K562 (cell line): ENCODE measurements around the gene PCDH1. TPM values are rescaled to one million over a fixed set of nuclear protein-coding genes. Genes with fewer than 3 reads are reported as not detected.

Experiments
- ATF1 ChIP-seq, 2 experiments: fragments of 450-650 bp in 1 of 2; IDR thresholded peaks; 2 replicates each; pipeline ENCODE4 v1.6.1; 2016; ENCODE audit warnings: missing compliant biosample characterization in 1 of 2, missing genetic modification characterization in 1 of 2
- BRF1 ChIP-seq: IDR thresholded peaks from 3 replicates; pipeline ENCODE4 v1.6.1; 2011; ENCODE audit warnings: borderline replicate concordance, mild to moderate bottlenecking; ENCODE audit not compliant: insufficient read length; ENCODE audit errors: extremely low read depth
- CREM ChIP-seq: IDR thresholded peaks from 2 replicates; pipeline ENCODE4 v1.6.1; 2014; ENCODE audit warnings: antibody characterized with exemption, low read depth
- E4F1 ChIP-seq: fragments of 250-450 bp; sonication (Bioruptor Pico); IDR thresholded peaks from 2 replicates; pipeline ENCODE4 v1.5.0; 2021; ENCODE audit warnings: mild to moderate bottlenecking, borderline replicate concordance
- FOXP4 ChIP-seq: sonication (generic); formaldehyde crosslinking; IDR thresholded peaks from 2 replicates; pipeline ENCODE4 v1.8.0; 2022; ENCODE audit warnings: mild to moderate bottlenecking, missing genetic modification reagents, borderline replicate concordance
- HLTF ChIP-seq: fragments of 450-650 bp; IDR thresholded peaks from 2 replicates; pipeline ENCODE4 v1.6.1; 2016
- KAT7 ChIP-seq: sonication (generic); formaldehyde crosslinking; IDR thresholded peaks from 2 replicates; pipeline ENCODE4 v1.8.0; 2022; ENCODE audit warnings: missing genetic modification reagents, mild to moderate bottlenecking, borderline replicate concordance
- KDM4B ChIP-seq, 2 experiments: fragments of 450-650 bp in 1 of 2; sonication (generic) in 1 of 2; IDR thresholded peaks; 2 replicates each; pipeline ENCODE4 v1.6.1; 2016 to 2017; ENCODE audit warnings: borderline replicate concordance in 2 of 2, antibody characterized with exemption in 1 of 2, low read depth in 1 of 2, mild to moderate bottlenecking in 1 of 2
- KLF16 ChIP-seq: IDR thresholded peaks from 2 replicates; pipeline ENCODE4 v1.6.1; 2016; ENCODE audit warnings: antibody characterized with exemption
- KLF6 ChIP-seq: fragments of 250-450 bp; sonication (Bioruptor Pico); IDR thresholded peaks from 2 replicates; pipeline ENCODE4 v1.4.0; 2020; ENCODE audit warnings: mild to moderate bottlenecking, moderate library complexity, borderline replicate concordance
- MEIS2 ChIP-seq: fragments of 450-650 bp; IDR thresholded peaks from 2 replicates; pipeline ENCODE4 v1.6.1; 2014; ENCODE audit warnings: mild to moderate bottlenecking; ENCODE audit not compliant: partially characterized antibody
- NFATC3 ChIP-seq: fragments of 450-650 bp; IDR thresholded peaks from 2 replicates; pipeline ENCODE4 v1.6.1; 2017; ENCODE audit warnings: mild to moderate bottlenecking
- NUFIP1 ChIP-seq: fragments of 450-650 bp; IDR thresholded peaks from 2 replicates; pipeline ENCODE4 v1.6.1; 2018; ENCODE audit not compliant: partially characterized antibody
- SRSF3 ChIP-seq: fragments of 200-400 bp; formaldehyde crosslinking; IDR thresholded peaks from 2 replicates; pipeline ENCODE4 v1.6.1; 2016; ENCODE audit warnings: mild to moderate bottlenecking, low read length, moderate library complexity; ENCODE audit not compliant: insufficient read depth
- TEAD4 ChIP-seq, 2 experiments: sonication (generic) in 1 of 2; formaldehyde crosslinking in 1 of 2; IDR thresholded peaks; 2 replicates each; pipeline versions ENCODE4 v1.6.1 to v1.8.0; 2012 to 2022; ENCODE audit warnings: borderline replicate concordance in 1 of 2, inconsistent platforms in 1 of 2, low read length in 1 of 2, mild to moderate bottlenecking in 1 of 2, missing genetic modification reagents in 1 of 2
- ZBTB7A ChIP-seq: IDR thresholded peaks from 2 replicates; pipeline ENCODE4 v1.6.1; 2011; ENCODE audit warnings: low read depth, mild to moderate bottlenecking, low read length, moderate library complexity, borderline replicate concordance; ENCODE audit not compliant: control insufficient read depth
- ZNF143 ChIP-seq: sonication (generic); formaldehyde crosslinking; IDR thresholded peaks from 2 replicates; pipeline ENCODE4 v1.9.0; 2022; ENCODE audit warnings: mild to moderate bottlenecking, missing genetic modification reagents
- ZNF354B ChIP-seq: fragments of 250-450 bp; sonication (Bioruptor Pico); IDR thresholded peaks from 2 replicates; pipeline ENCODE4 v1.4.0; 2020
- ZNF507 ChIP-seq: conservative IDR thresholded peaks from 2 replicates; pipeline ENCODE4 v1.6.1; 2017; ENCODE audit warnings: missing genetic modification characterization, missing compliant biosample characterization
- ZNF740 ChIP-seq, 3 experiments: fragments of 200-800 bp in 1 of 3; sonication (Bioruptor generic) in 1 of 3; sonication (generic) in 1 of 3; formaldehyde crosslinking in 1 of 3; IDR thresholded peaks; 2 replicates each; pipeline versions ENCODE4 v1.6.1 to v1.8.0; 2016 to 2022; ENCODE audit warnings: mild to moderate bottlenecking in 2 of 3, missing compliant biosample characterization in 2 of 3, missing genetic modification characterization in 2 of 3, missing genetic modification reagents in 1 of 3
- polyA plus RNA-seq, 8 experiments: library from polyadenylated mRNA; depleted of rRNA in 4 of 8; stranded (reverse) in 5 of 8; unstranded in 3 of 8; fragments of >200 nt; fragmentation: Nextera tagmentation in 2 of 8; fragmentation: Illumina TruSeq in 1 of 8; extraction: Ambion mirVana in 2 of 8; extraction: Trizol in 1 of 8; gene quantifications; 2 replicates each; pipeline versions ENCODE4 v1.2.1 to v1.2.3, GENCODE V29; 2011 to 2014; ENCODE audit warnings: inconsistent platforms in 1 of 8, missing spikeins in 1 of 8
- total RNA-seq, 7 experiments: library from RNA; depleted of rRNA in 6 of 7; stranded (reverse); fragments of >200 nt in 6 of 7; fragmentation: Illumina TruSeq in 2 of 7; extraction: Trizol in 2 of 7; gene quantifications; 2 replicates each; pipeline versions ENCODE4 v1.2.1 to v1.2.3, GENCODE V29; 2011 to 2021; ENCODE audit warnings: low replicate concordance in 1 of 7

PCDH1 gene
- total and polyA plus RNA-seq, 9 of the 15 experiments (the other 6 are each of a cell fraction or from before 2014, with no cell fraction given): 0.11 to 3.6 (median 1.9) TPM; not detected in 1

- no peak for TF ChIP-seq NUFIP1
- TF ChIP-seq KDM4B (IDR thresholded peaks at IDR 0.05; ENCODE audit: borderline replicate concordance in 2 of 2, low read depth in 1 of 2): no peak; a peak in 1 of 4 replicates
- TF ChIP-seq ATF1 (CRISPR knock-in tag; IDR thresholded peaks at IDR 0.05): 0 out of 2 replicates have a peak, but pooled peaks have one; percentile 30
- peak; percentile 92 for TF ChIP-seq ATF1 (tag; IDR thresholded peaks at IDR 0.05)
- no peak for TF ChIP-seq ZNF143 (CRISPR knock-in tag)
- TF ChIP-seq ZBTB7A: peak; percentile 76; the same call in 1 of the 2 replicates
- TF ChIP-seq ZNF354B (CRISPR knock-in tag): no peak
- peak; percentile 68; the same call in 1 of the 2 replicates for TF ChIP-seq ZNF740 (CRISPR knock-in tag; IDR thresholded peaks at IDR 0.05)
- TF ChIP-seq ZNF740 (tag; IDR thresholded peaks at IDR 0.05): no peak
- no peak for TF ChIP-seq KLF16
- no peak for TF ChIP-seq KLF6
- TF ChIP-seq MEIS2: no peak
- TF ChIP-seq E4F1 (CRISPR knock-in tag): no peak
- TF ChIP-seq HLTF: 0 out of 2 replicates have a peak, but pooled peaks have one; percentile 13
- 0 out of 2 replicates have a peak, but pooled peaks have one; percentile 72 for TF ChIP-seq KAT7 (CRISPR knock-in tag)
- TF ChIP-seq NFATC3: no peak
- no peak for TF ChIP-seq FOXP4
- TF ChIP-seq TEAD4 (IDR thresholded peaks at IDR 0.05; ENCODE audit: low read length): no peak
- peak; percentile 75; the same call in 1 of the 2 replicates for TF ChIP-seq TEAD4 (CRISPR knock-in tag; IDR thresholded peaks at IDR 0.05; ENCODE audit: borderline replicate concordance)
- no peak for TF ChIP-seq ZNF507
- no peak for TF ChIP-seq BRF1
- TF ChIP-seq SRSF3: no peak
- peak; percentile 91 for TF ChIP-seq CREM
Measured at GRCh38 chr5:141923448-141924313, 45.5 kb upstream of the PCDH1 start, which contains the start of gene DELE1 (continued).
